T-helper 1 cell treated with Interleukin-12 subunit alpha and Interleukin-12 subunit beta and Interleukin-4 antibody, amounts not matched to agents 30 μg/mL and 1 μg/mL, for 36 hours (primary cell): ENCODE data around the gene APBA2.

Experiments used
- H3K27ac Mint-ChIP-seq: one replicate; pipeline ENCODE4 v1.8.0; 2021; ENCODE audit warnings: mild to moderate bottlenecking, mixed read lengths
- H3K27me3 Mint-ChIP-seq: one replicate; pipeline ENCODE4 v1.8.0; 2021; ENCODE audit warnings: low read depth, mixed read lengths
- H3K36me3 Mint-ChIP-seq: one replicate; pipeline ENCODE4 v1.8.0; 2021; ENCODE audit warnings: low read depth, mixed read lengths
- H3K4me1 Mint-ChIP-seq: one replicate; pipeline ENCODE4 v1.8.0; 2021; ENCODE audit warnings: low read depth, mixed read lengths
- H3K4me3 Mint-ChIP-seq: one replicate; pipeline ENCODE4 v1.8.0; 2021; ENCODE audit warnings: mild to moderate bottlenecking, moderate library complexity, mixed read lengths
- H3K9me3 Mint-ChIP-seq: one replicate; pipeline ENCODE4 v1.8.0; 2021; ENCODE audit warnings: mixed read lengths

APBA2 gene

GRCh38 chr15:28987337-28987736 is 101.6 kb downstream of the APBA2 start:
- Mint-ChIP-seq H3K36me3 (no peaks in the 10 kb centered on the region), H3K9me3 (no peaks in the 10 kb centered on the region), H3K4me1 (peaks cover 2% of the 10 kb centered on the region), H3K4me3 (no peak overlapping the region), H3K27ac (no peak overlapping the region), H3K27me3 (no peaks in the 10 kb centered on the region)

- H3K4me1 Mint-ChIP-seq = peaks cover 7% of the 10 kb centered on the region
- H3K36me3 Mint-ChIP-seq = no peaks in the 10 kb centered on the region
- no peak overlapping the region for H3K4me3 Mint-ChIP-seq
Measured at GRCh38 chr15:28989239-28989830, 103.6 kb downstream of the APBA2 start.

GRCh38 chr15:28989896-28990295 is 104.1 kb downstream of the APBA2 start:
- H3K27ac Mint-ChIP-seq = no peak overlapping the region
- no peaks in the 10 kb centered on the region for H3K9me3 Mint-ChIP-seq
- no peaks in the 10 kb centered on the region for H3K36me3 Mint-ChIP-seq
- peaks cover 8% of the 10 kb centered on the region for H3K4me1 Mint-ChIP-seq
- H3K27me3 Mint-ChIP-seq = no peaks in the 10 kb centered on the region
- no peak overlapping the region for H3K4me3 Mint-ChIP-seq

More at GRCh38 chr15:28989239-28989830, 103.6 kb downstream of the APBA2 start:
- Mint-ChIP-seq H3K27ac (no peak overlapping the region), H3K27me3 (no peaks in the 10 kb centered on the region), H3K9me3 (no peaks in the 10 kb centered on the region)

GRCh38 chr15:28990390-28990789 is 104.6 kb downstream of the APBA2 start:
- H3K9me3 Mint-ChIP-seq = no peaks in the 10 kb centered on the region
- H3K27ac Mint-ChIP-seq = no peak overlapping the region

GRCh38 chr15:28991236-28992171 is 105.7 kb downstream of the APBA2 start:
- Mint-ChIP-seq H3K4me1 (peaks cover 9% of the 10 kb centered on the region), H3K27ac (no peak overlapping the region), H3K27me3 (no peaks in the 10 kb centered on the region), H3K9me3 (no peaks in the 10 kb centered on the region), H3K4me3 (no peak overlapping the region), H3K36me3 (no peaks in the 10 kb centered on the region)

More at GRCh38 chr15:28990390-28990789, 104.6 kb downstream of the APBA2 start:
- H3K4me3 Mint-ChIP-seq = no peak overlapping the region
- no peaks in the 10 kb centered on the region for H3K36me3 Mint-ChIP-seq
- H3K4me1 Mint-ChIP-seq = peaks cover 11% of the 10 kb centered on the region
- H3K27me3 Mint-ChIP-seq = no peaks in the 10 kb centered on the region

- no peak overlapping the region for H3K4me3 Mint-ChIP-seq
- peaks cover 9% of the 10 kb centered on the region for H3K4me1 Mint-ChIP-seq
- H3K27ac Mint-ChIP-seq = no peak overlapping the region
- no peaks in the 10 kb centered on the region for H3K9me3 Mint-ChIP-seq
- no peaks in the 10 kb centered on the region for H3K36me3 Mint-ChIP-seq
- H3K27me3 Mint-ChIP-seq = no peaks in the 10 kb centered on the region
Measured at GRCh38 chr15:28992336-28992864, 106.6 kb downstream of the APBA2 start.

- no peaks in the 10 kb centered on the region for H3K36me3 Mint-ChIP-seq
- H3K4me3 Mint-ChIP-seq = no peak overlapping the region
- H3K4me1 Mint-ChIP-seq = peaks cover 9% of the 10 kb centered on the region
- H3K9me3 Mint-ChIP-seq = no peaks in the 10 kb centered on the region
- H3K27ac Mint-ChIP-seq = no peak overlapping the region
- no peaks in the 10 kb centered on the region for H3K27me3 Mint-ChIP-seq
Measured at GRCh38 chr15:28993051-28993719, 107.4 kb downstream of the APBA2 start.

GRCh38 chr15:28993720-28994053 is 107.9 kb downstream of the APBA2 start:
- Mint-ChIP-seq H3K9me3 (no peaks in the 10 kb centered on the region), H3K36me3 (no peaks in the 10 kb centered on the region), H3K4me1 (peaks cover 9% of the 10 kb centered on the region), H3K27me3 (no peaks in the 10 kb centered on the region), H3K4me3 (no peak overlapping the region), H3K27ac (peak overlapping the region; percentile 29)

- H3K27ac Mint-ChIP-seq = peak overlapping the region; percentile 47
- H3K4me3 Mint-ChIP-seq = no peak overlapping the region
- no peaks in the 10 kb centered on the region for H3K9me3 Mint-ChIP-seq
- no peaks in the 10 kb centered on the region for H3K27me3 Mint-ChIP-seq
- H3K36me3 Mint-ChIP-seq = no peaks in the 10 kb centered on the region
- peaks cover 9% of the 10 kb centered on the region for H3K4me1 Mint-ChIP-seq
Measured at GRCh38 chr15:28994142-28994830, 108.5 kb downstream of the APBA2 start.

GRCh38 chr15:28994831-28995596 is 109.2 kb downstream of the APBA2 start:
- Mint-ChIP-seq H3K9me3 (no peaks in the 10 kb centered on the region), H3K4me3 (no peak overlapping the region), H3K27ac (no peak overlapping the region), H3K27me3 (no peaks in the 10 kb centered on the region), H3K36me3 (no peaks in the 10 kb centered on the region), H3K4me1 (peaks cover 9% of the 10 kb centered on the region)

GRCh38 chr15:28995705-28996104 is 109.9 kb downstream of the APBA2 start:
- Mint-ChIP-seq H3K4me1 (peaks cover 9% of the 10 kb centered on the region), H3K27me3 (no peaks in the 10 kb centered on the region), H3K36me3 (no peaks in the 10 kb centered on the region), H3K9me3 (no peaks in the 10 kb centered on the region), H3K4me3 (no peak overlapping the region), H3K27ac (no peak overlapping the region)

GRCh38 chr15:28996289-28996688 is 110.5 kb downstream of the APBA2 start:
- no peak overlapping the region for H3K27ac Mint-ChIP-seq
- H3K36me3 Mint-ChIP-seq = no peaks in the 10 kb centered on the region

GRCh38 chr15:28996953-28997352 is 111.2 kb downstream of the APBA2 start:
- Mint-ChIP-seq H3K4me1 (peaks cover 9% of the 10 kb centered on the region), H3K36me3 (no peaks in the 10 kb centered on the region), H3K27me3 (no peaks in the 10 kb centered on the region), H3K9me3 (no peaks in the 10 kb centered on the region), H3K4me3 (no peak overlapping the region), H3K27ac (no peak overlapping the region)

More at GRCh38 chr15:28996289-28996688, 110.5 kb downstream of the APBA2 start:
- no peaks in the 10 kb centered on the region for H3K27me3 Mint-ChIP-seq
- H3K4me1 Mint-ChIP-seq = peaks cover 9% of the 10 kb centered on the region
- no peaks in the 10 kb centered on the region for H3K9me3 Mint-ChIP-seq
- no peak overlapping the region for H3K4me3 Mint-ChIP-seq
